Aorta (tissue), 5 donors: ENCODE results near the gene NPIPA8. TPM values are rescaled to one million over a fixed set of nuclear protein-coding genes. Genes with fewer than 3 reads are reported as not detected.
A peak's percentile ranks its signal among the peaks of the same experiment; 100 is the strongest.
"Not testable (repeated sequence)": the region's sequence is repeated elsewhere in the genome, so short reads cannot be mapped to it uniquely, and the experiment has no call there.

Experiments
- ATAC-seq: fragments of 200-7000 bp; cut with Tn5 transposase; one replicate; pipeline ENCODE4 v1.9.1; 2022; ENCODE audit warnings: moderate library complexity; ENCODE audit not compliant: low FRiP score
- DNase-seq, 2 donors: peaks; one replicate each; pipeline ENCODE4 v3.0.0-alpha.2; 2020
- H3K27ac ChIP-seq, 2 donors: one replicate each; pipeline ENCODE4 v1.5.1; 2013; ENCODE audit warnings: low read length in 2 of 2, mild to moderate bottlenecking in 2 of 2, moderate library complexity in 2 of 2, control low read depth in 1 of 2, inconsistent platforms in 1 of 2, low read depth in 1 of 2
- H3K27me3 ChIP-seq, 2 donors: one replicate each; pipeline ENCODE4 v1.6.1; 2013; ENCODE audit warnings: control low read depth in 1 of 2, low read length in 1 of 2, mild to moderate bottlenecking in 1 of 2, moderate library complexity in 1 of 2; ENCODE audit not compliant: insufficient read depth in 2 of 2, control insufficient read depth in 1 of 2
- H3K36me3 ChIP-seq, 2 donors: one replicate each; pipeline ENCODE4 v1.6.1; 2013; ENCODE audit warnings: control low read depth in 1 of 2, low read length in 1 of 2, mild to moderate bottlenecking in 1 of 2; ENCODE audit not compliant: insufficient read depth in 2 of 2, control insufficient read depth in 1 of 2
- H3K4me1 ChIP-seq, 2 donors: one replicate each; pipeline ENCODE4 v1.6.1; 2013; ENCODE audit warnings: low read length in 2 of 2, control low read depth in 1 of 2, mild to moderate bottlenecking in 1 of 2, moderate library complexity in 1 of 2; ENCODE audit not compliant: insufficient read depth in 2 of 2, control insufficient read depth in 1 of 2
- H3K4me3 ChIP-seq, 2 donors: one replicate each; pipeline ENCODE4 v1.5.1; 2013; ENCODE audit warnings: low read length in 2 of 2, control low read depth in 1 of 2, mild to moderate bottlenecking in 1 of 2
- H3K9me3 ChIP-seq: one replicate; pipeline ENCODE4 v1.6.1; 2013; ENCODE audit warnings: mild to moderate bottlenecking, low read length; ENCODE audit not compliant: control insufficient read depth
- WGBS, 2 donors: extraction: QIAGEN DNeasy Blood & Tissue Kit; methylation state at CpG; one replicate each; pipeline ENCODE4 v1.1.7; 2013; 5-methylcytosine and 5-hydroxymethylcytosine counted together
- intact Hi-C, 2 donors: fragments of 100-400 bp; cut with DNase I; formaldehyde crosslinking; loops; one replicate each; pipeline versions ENCODE4 v1.14.2 to v1.15.0; 2022
- polyA plus RNA-seq, 2 donors: library from polyadenylated mRNA; stranded (reverse); fragments of 200-250 nt; gene quantifications; one replicate each; pipeline ENCODE4 v1.2.3, GENCODE V29; 2013
- total RNA-seq, 2 donors: library from RNA; stranded (reverse); fragmentation: NEBNext Ultra II Directional; extraction: Animal tissue kit (Norgen Biotek cat#: 25700); gene quantifications; one replicate each; pipeline ENCODE4 v1.2.1, GENCODE V29; 2021
- donor health status: healthy with polysubstance abuse.
- donor health status: Bipolar disorder and iron deficiency.
- donor health status: DM: no; HTN: no; CAD: no.
- donor health status: DM: no; HTN: no; CAD: no.
- donor health status: DM: yes; HTN: yes; CAD: no.

The NPIPA8 gene
- total and polyA plus RNA-seq, 4 donors = 1.7 to 41.6 (median 3.1) TPM

DNA sequence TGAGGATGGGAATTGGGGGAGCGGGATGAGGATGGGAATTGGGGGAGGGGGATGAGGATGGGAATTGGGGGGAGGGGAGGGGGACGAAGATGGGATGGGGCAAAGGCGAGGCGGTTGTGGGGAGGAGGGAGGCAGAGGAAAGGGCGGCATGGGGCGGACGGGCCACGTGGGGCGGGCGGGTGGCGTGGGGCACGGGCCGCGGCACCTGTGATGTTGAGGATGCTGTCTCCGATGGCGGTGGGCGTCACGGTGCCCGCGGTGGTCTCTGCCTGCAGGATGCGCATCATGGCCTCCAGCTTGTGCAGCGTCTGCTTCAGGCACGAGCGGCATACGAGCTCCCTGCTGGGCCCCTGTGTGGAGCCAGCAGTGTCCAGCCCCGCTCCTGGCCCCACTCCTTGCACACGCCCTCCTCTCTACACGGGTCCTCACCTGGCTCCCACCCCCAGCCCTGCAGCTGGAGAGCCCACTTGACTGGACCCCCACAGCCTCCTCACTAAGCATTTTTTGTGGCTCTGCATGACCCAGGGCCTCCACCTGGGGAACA lies 5.0 kb upstream of the NPIPA8 start:
- H3K4me3 ChIP-seq, H3K4me1 ChIP-seq, H3K27ac ChIP-seq, H3K9me3 ChIP-seq, intact Hi-C loops, H3K36me3 ChIP-seq, H3K27me3 ChIP-seq: not testable (repeated sequence)
- DNase-seq = peak; percentile 5 to 9
- WGBS, 2 donors = 90 to 93% methylated on average over 2 of the region's 28 CpGs
- ATAC-seq = peak; percentile 74

GRCh38 chr16:18339210-18339609 lies 2.7 kb upstream of the NPIPA8 start:
- H3K27ac ChIP-seq, H3K27me3 ChIP-seq, H3K36me3 ChIP-seq, intact Hi-C loops, H3K9me3 ChIP-seq, H3K4me3 ChIP-seq, ATAC-seq, H3K4me1 ChIP-seq: not testable (repeated sequence)
- peak in 1 of 2 donors; percentile 26 for DNase-seq
- WGBS, 2 donors = 77 to 89% methylated on average over 3 to 8 of the region's 24 CpGs

DNA sequence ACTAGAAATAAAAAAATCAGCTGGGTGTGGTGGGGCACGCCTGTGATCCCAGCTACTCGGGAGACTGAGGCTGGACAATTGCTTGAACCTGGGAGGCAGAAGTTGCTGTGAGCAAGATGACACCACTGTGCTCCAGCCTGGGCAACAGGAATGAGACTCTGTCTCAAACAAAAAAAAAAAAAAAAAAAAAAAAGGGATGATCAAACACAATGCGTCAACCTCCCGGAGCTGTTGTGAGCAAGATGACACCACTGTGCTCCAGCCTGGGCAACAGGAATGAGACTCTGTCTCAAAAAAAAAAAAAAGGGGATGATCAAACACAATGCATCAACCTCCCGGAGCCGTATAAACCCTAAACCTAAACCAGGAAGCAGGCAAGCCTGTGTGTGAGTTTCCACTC lies 24.7 kb downstream of the NPIPA8 start:
- intact Hi-C loops, H3K36me3 ChIP-seq, H3K4me1 ChIP-seq, ATAC-seq, H3K27ac ChIP-seq, H3K4me3 ChIP-seq, H3K9me3 ChIP-seq, DNase-seq, H3K27me3 ChIP-seq: not testable (repeated sequence)
- no CpG with 5 or more reads among the region's 6 CpGs for WGBS, 2 donors

DNA sequence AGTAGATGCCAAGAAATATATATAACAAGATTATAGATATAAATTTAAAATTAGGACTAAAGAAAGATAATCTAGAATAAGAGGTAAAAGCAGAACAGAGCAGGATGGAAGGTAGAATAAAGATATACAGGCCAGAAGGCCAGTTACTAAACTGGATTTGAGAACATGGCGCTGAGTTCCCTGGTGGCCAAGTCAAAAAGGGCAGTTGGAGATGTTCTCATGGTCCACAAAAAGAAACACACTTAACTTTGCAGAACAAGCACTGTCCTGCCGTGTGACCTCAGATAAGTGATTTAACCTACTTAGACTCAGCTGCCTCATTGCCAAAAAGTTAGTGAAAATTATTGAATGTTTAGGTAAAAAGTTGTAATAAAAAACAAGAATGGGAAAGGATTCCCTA lies 27.4 kb downstream of the NPIPA8 start:
- H3K36me3 ChIP-seq, H3K4me3 ChIP-seq, H3K4me1 ChIP-seq, DNase-seq, intact Hi-C loops, H3K9me3 ChIP-seq, H3K27ac ChIP-seq, ATAC-seq, H3K27me3 ChIP-seq: not testable (repeated sequence)
- WGBS, 2 donors = no CpG with 5 or more reads among the region's 2 CpGs

DNA sequence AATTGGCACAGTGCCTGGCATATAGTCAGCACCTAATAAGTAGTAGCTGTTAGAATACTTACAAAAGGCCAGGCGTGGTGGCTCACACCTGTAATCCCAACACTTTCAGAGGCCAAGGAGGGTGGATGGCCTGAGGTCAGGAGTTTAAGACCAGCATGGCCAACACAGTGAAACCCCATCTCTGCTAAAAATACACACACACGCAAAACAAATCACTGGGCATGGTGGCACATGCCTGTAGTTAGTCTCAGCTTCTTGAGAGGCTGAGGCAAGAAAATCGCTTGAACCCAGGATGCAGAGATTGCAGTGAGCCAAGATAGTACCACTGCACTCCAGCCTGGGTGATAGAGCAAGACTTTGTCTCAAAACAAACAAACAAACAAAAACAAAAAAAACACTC lies 29.3 kb downstream of the NPIPA8 start:
- H3K4me1 ChIP-seq, intact Hi-C loops, H3K27me3 ChIP-seq, H3K4me3 ChIP-seq, DNase-seq, ATAC-seq, H3K27ac ChIP-seq, H3K9me3 ChIP-seq, H3K36me3 ChIP-seq: not testable (repeated sequence)
- 81 to 100% methylated on average over 1 of the region's 3 CpGs for WGBS, 2 donors

DNA sequence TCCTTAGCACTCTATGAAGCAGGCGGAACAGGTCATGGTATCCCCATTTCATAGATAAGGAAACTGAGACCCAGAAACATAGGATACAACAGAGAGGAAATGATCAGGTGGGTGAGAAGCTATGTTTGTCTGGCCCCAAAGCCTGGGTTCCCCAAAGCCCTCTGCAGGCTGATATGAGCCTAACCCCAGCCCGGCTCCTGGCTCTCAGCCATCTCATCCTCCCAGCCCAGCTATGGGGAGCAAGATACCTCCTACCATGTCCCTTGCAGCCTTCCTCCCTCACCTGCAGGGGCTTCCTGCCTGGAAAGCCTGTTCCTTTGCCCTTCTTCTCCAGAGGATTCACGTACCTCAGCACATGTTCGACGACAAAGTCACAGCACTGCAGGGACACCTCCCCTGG lies 30.5 kb downstream of the NPIPA8 start:
- intact Hi-C loops, ATAC-seq, H3K4me3 ChIP-seq, H3K27ac ChIP-seq, H3K4me1 ChIP-seq, DNase-seq, H3K36me3 ChIP-seq, H3K9me3 ChIP-seq, H3K27me3 ChIP-seq: not testable (repeated sequence)
- 60 to 77% methylated on average over 1 to 4 of the region's 5 CpGs for WGBS, 2 donors

DNA sequence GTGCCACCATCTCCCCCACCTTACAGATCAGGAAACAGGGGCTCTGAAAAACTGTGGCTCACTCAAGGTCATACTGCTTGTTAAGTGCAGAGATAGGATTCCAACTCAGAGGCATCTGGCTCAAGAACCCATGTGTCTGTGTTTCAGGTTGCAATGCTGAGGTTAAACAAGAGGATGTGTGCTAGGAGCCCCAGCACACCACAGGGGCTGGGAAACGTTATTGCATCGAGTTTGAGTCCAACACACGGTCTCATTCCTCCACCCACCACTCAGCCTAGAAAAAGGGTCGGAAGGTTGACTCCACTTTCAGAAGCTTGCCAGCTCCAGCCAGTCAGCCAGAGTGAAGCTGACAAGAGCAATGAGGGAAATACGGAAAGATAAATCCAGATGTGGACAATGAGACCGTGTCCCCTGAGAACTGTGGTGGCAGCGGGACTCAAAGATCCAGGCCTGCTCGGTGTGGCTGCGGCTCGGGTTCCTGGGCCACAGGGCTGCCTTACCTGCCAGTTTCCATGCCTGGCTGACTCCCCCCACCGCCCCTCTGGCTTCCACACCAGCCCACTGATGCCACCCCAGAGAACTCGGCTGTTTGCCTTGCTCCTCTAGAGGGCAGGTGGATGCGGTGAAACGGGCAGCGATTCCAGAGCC lies 33.4 kb downstream of the NPIPA8 start:
- H3K4me1 ChIP-seq, H3K27ac ChIP-seq, H3K36me3 ChIP-seq, H3K4me3 ChIP-seq, H3K9me3 ChIP-seq, DNase-seq, ATAC-seq, intact Hi-C loops, H3K27me3 ChIP-seq: not testable (repeated sequence)
- WGBS, 2 donors = 53 to 68% methylated on average over 5 to 6 of the region's 15 CpGs

- intact Hi-C loops, H3K27me3 ChIP-seq, ATAC-seq, H3K27ac ChIP-seq, H3K4me3 ChIP-seq, DNase-seq, H3K4me1 ChIP-seq, H3K9me3 ChIP-seq, H3K36me3 ChIP-seq: not testable (repeated sequence)
- no CpG with 5 or more reads among the region's 1 CpG for WGBS, 2 donors
Observed at GRCh38 chr16:18297714-18298113, 38.8 kb downstream of the NPIPA8 start.

DNA sequence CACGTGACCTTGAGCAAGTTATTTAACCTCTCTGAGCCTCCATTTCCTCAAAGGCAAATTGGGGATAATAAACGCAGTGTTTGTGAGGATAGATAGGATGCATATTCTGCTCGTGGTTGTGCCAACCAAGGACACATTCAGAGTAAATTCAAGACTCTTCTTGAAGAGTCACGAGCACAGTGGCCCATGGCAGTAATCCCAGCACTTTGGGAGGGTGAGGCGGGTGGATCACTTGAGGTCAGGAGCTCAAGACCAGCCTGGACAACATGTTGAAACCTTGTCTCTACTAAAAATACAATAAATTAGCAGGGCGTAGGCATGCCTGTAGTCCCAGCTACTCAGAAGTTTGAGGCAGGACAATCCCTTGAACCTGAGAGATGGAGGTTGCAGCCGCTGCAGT lies 39.6 kb downstream of the NPIPA8 start:
- ATAC-seq, DNase-seq, H3K27me3 ChIP-seq, H3K27ac ChIP-seq, intact Hi-C loops, H3K9me3 ChIP-seq, H3K36me3 ChIP-seq, H3K4me1 ChIP-seq, H3K4me3 ChIP-seq: not testable (repeated sequence)
- WGBS, 2 donors = no CpG with 5 or more reads among the region's 7 CpGs
